ENCODE results near the gene PAM. TPM values are rescaled to one million over a fixed set of nuclear protein-coding genes. Genes with fewer than 3 reads are reported as not detected.

Gene PAM
- total RNA-seq, 1 experiment from 2014 or later, result 60.3 TPM

DNA sequence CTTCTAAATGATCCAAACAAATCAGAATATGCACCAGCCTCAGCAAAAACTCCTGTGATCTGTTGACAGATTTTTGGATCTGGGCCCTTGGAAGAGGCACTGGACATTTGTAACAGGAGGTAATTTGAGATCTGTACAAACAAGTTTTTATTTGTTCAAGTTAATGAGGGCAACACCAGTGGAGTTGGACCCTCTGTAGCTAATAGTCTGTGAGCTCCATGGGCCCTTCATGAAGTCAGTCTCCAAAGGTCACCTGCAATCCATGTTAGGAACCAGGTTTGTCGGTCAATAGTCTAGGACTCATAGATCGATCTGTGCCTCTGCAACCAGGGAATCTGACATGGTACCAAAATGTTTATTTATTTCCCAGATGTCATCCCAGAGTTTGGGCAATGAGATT lies 40.9 kb downstream of the PAM start:
- Mint-ChIP-seq H3K36me3 (ENCODE audit: insufficient read depth, unreplicated experiment) (no peaks in the 10 kb centered on the region), H3K4me1 (ENCODE audit: insufficient read depth, unreplicated experiment) (peaks cover 11% of the 10 kb centered on the region), H3K27me3 (ENCODE audit: insufficient read depth, unreplicated experiment) (no peaks in the 10 kb centered on the region), H3K27ac (ENCODE audit: low read depth, unreplicated experiment) (no peak overlapping the region), H3K4me3 (ENCODE audit: unreplicated experiment) (no peak overlapping the region), H3K9me3 (ENCODE audit: unreplicated experiment) (no peaks in the 10 kb centered on the region)
- ChIA-PET CTCF (no interaction called here), POLR2A (no interaction called here)
- no TSS peak for BruUV-seq (replicated peaks)
- TF ChIP-seq, protein P1, sequence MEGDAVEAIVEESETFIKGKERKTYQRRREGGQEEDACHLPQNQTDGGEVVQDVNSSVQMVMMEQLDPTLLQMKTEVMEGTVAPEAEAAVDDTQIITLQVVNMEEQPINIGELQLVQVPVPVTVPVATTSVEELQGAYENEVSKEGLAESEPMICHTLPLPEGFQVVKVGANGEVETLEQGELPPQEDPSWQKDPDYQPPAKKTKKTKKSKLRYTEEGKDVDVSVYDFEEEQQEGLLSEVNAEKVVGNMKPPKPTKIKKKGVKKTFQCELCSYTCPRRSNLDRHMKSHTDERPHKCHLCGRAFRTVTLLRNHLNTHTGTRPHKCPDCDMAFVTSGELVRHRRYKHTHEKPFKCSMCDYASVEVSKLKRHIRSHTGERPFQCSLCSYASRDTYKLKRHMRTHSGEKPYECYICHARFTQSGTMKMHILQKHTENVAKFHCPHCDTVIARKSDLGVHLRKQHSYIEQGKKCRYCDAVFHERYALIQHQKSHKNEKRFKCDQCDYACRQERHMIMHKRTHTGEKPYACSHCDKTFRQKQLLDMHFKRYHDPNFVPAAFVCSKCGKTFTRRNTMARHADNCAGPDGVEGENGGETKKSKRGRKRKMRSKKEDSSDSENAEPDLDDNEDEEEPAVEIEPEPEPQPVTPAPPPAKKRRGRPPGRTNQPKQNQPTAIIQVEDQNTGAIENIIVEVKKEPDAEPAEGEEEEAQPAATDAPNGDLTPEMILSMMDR (IDR thresholded peaks at IDR 0.05; ENCODE audit: unreplicated experiment), result no peak
- DNase-seq (ENCODE audit: unreplicated experiment), result no peak
- intact Hi-C loops (cut with micrococcal nuclease), result no loop called here

DNA sequence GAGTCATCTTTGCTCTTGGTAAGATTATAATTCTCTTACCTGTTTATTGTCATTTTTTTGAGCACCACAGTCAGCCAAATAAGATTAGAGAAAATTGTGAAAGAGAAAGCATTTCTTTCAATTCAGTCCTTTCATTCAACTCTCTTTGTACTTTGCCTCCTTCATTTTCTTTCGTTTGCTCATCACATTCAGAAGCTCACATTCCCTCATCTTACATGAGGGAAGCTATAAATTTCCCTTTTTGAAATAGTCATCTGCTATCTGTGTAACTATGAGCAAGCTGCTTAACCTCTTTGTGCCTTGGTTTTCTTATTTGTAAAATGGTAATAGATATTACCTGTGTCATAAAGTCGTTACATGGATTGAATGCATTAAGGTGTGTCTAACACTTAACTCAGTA lies 41.4 kb downstream of the PAM start:
- intact Hi-C loops (cut with micrococcal nuclease), result no loop called here
- TF ChIP-seq, protein P1 (IDR thresholded peaks at IDR 0.05; ENCODE audit: unreplicated experiment), result no peak
- DNase-seq (ENCODE audit: unreplicated experiment), result no peak
- ChIA-PET CTCF (interaction anchor here (0.6 kb wide), 1 partner anchor 241 kb away, joined by 3 read pairs; no protein-coding TSS in a partner anchor), POLR2A (no interaction called here)
- H3K27ac Mint-ChIP-seq (ENCODE audit: low read depth, unreplicated experiment), result no peak overlapping the region
- H3K4me1 Mint-ChIP-seq (ENCODE audit: insufficient read depth, unreplicated experiment), result peaks cover 11% of the 10 kb centered on the region
- no peaks in the 10 kb centered on the region for H3K27me3 Mint-ChIP-seq (ENCODE audit: insufficient read depth, unreplicated experiment)
- BruUV-seq (replicated peaks), result no TSS peak
- H3K36me3 Mint-ChIP-seq (ENCODE audit: insufficient read depth, unreplicated experiment), result no peaks in the 10 kb centered on the region
- no peaks in the 10 kb centered on the region for H3K9me3 Mint-ChIP-seq (ENCODE audit: unreplicated experiment)
- H3K4me3 Mint-ChIP-seq (ENCODE audit: unreplicated experiment), result no peak overlapping the region

DNA sequence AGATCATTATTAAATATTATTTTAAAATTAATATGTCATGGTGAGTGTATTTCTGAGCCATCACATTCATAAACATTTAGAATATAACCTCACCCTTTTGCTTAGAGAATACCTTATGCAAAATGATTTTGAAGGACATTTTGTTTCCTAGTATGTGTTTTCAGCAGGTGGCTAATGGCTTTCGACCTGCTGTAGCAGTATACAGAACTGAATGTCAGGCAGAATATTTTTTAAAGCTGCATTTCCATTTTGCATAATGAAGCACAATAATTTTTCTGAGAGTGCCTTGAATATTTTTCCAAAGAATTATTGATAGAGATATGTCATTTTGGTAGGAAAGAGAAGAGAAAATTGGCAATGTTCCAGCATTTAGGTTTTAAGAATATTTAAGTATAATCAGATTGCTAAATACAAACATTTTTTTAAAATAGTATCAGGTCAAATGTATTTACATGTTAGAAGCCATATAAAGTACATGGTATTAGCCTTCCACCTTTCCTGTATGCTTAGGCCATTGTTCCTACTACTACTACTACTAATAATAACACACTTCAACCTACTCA lies 42.3 kb downstream of the PAM start:
- Mint-ChIP-seq H3K36me3 (ENCODE audit: insufficient read depth, unreplicated experiment) (no peaks in the 10 kb centered on the region), H3K4me1 (ENCODE audit: insufficient read depth, unreplicated experiment) (peaks cover 11% of the 10 kb centered on the region), H3K4me3 (ENCODE audit: unreplicated experiment) (no peak overlapping the region), H3K27me3 (ENCODE audit: insufficient read depth, unreplicated experiment) (no peaks in the 10 kb centered on the region), H3K9me3 (ENCODE audit: unreplicated experiment) (no peaks in the 10 kb centered on the region), H3K27ac (ENCODE audit: low read depth, unreplicated experiment) (no peak overlapping the region)
- intact Hi-C loops (cut with micrococcal nuclease), result no loop called here
- POLR2A ChIA-PET, result no interaction called here
- TF ChIP-seq, protein P1 (IDR thresholded peaks at IDR 0.05; ENCODE audit: unreplicated experiment), result no peak
- CTCF ChIA-PET, result no interaction called here
- BruUV-seq (replicated peaks), result no TSS peak
- DNase-seq (ENCODE audit: unreplicated experiment), result no peak

DNA sequence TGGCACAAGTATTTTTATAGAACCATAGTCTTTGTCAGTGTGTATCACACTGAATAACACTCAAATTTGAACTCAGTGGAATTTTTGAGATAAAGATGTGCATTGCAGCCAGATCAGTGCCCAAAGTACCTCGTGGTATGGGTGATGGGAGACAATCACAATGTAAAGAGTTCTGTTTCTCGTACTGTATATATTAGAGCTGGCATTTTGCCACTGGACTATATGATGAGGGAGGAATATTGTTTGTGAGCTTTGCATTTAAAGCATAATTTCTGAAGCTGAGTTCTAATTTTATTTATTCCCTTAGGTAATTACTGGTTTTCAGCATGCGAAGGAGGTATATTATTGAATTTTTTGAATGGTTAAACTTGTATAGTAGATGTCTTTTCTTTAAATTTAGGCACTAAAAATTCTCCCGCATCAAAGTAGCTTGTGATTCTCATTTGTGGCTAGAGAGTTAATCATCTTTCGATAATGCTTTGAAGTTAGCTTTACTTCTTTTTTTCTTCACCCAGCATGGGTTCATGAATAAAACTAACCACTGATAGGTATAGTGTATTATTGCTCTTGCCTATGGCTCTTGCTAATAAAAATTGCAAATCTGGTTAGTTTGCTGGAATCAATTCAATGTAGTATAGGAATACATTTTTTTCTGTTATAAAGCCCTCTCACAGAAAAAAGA lies 43.1 kb downstream of the PAM start:
- Mint-ChIP-seq H3K9me3 (ENCODE audit: unreplicated experiment) (no peaks in the 10 kb centered on the region), H3K4me3 (ENCODE audit: unreplicated experiment) (no peak overlapping the region), H3K27ac (ENCODE audit: low read depth, unreplicated experiment) (no peak overlapping the region), H3K36me3 (ENCODE audit: insufficient read depth, unreplicated experiment) (no peaks in the 10 kb centered on the region), H3K4me1 (ENCODE audit: insufficient read depth, unreplicated experiment) (peaks cover 11% of the 10 kb centered on the region), H3K27me3 (ENCODE audit: insufficient read depth, unreplicated experiment) (no peaks in the 10 kb centered on the region)
- intact Hi-C loops (cut with micrococcal nuclease), result no loop called here
- DNase-seq (ENCODE audit: unreplicated experiment), result no peak
- TF ChIP-seq, protein P1 (IDR thresholded peaks at IDR 0.05; ENCODE audit: unreplicated experiment), result no peak
- ChIA-PET CTCF (interaction anchor here (0.6 to 2.7 kb wide), 5 partner anchors 17 to 173 kb away, joined by 3 to 17 read pairs (median 5); no protein-coding TSS in a partner anchor), POLR2A (interaction anchor here (1.0 to 2.1 kb wide), 4 partner anchors 43 to 322 kb away, joined by 3 to 8 read pairs (median 4); partner anchors contain the start of genes GIN1, PAM and PPIP5K2)
- BruUV-seq (replicated peaks), result no TSS peak
